SU-DHL-6 (cell line): ENCODE results near the gene UBAC2.

ENCODE experiments used
- CTCF ChIP-seq: fragments of 200-600 bp; sonication (generic); IDR thresholded peaks from one replicate; pipeline ENCODE4 v1.5.1; 2017; ENCODE audit warnings: antibody characterized with exemption, mild to moderate bottlenecking, low read length, moderate library complexity; ENCODE audit not compliant: insufficient read depth, poor library complexity, severe bottlenecking
- EZH2phosphoT487 ChIP-seq: fragments of 200-600 bp; sonication (generic), shearing (Covaris generic); conservative IDR thresholded peaks from 2 replicates; pipeline ENCODE4 v1.6.1; 2018; ENCODE audit warnings: mild to moderate bottlenecking, antibody characterized with exemption, low read length, moderate library complexity, mixed read lengths

- TF ChIP-seq CTCF (no peak), EZH2phosphoT487 (no peak)
These were observed 166.5 kb downstream of the UBAC2 start for GRCh38 chr13:99367106-99367616.
